Hepatocyte (in vitro differentiated cells): Measurements from ENCODE around the gene SSTR4. TPM values are rescaled to one million over a fixed set of nuclear protein-coding genes. Genes with fewer than 3 reads are reported as not detected.

Experiments
- DNase-seq: peaks from one replicate; pipeline ENCODE4 v3.0.0-alpha.2; 2016; ENCODE audit warnings: low spot score
- H2AFZ ChIP-seq: fragments of 200-600 bp; sonication (generic); 2 replicates; pipeline ENCODE4 v1.6.0; 2016; ENCODE audit warnings: antibody characterized with exemption, mild to moderate bottlenecking
- H3K27ac ChIP-seq: fragments of 200-600 bp; sonication (generic); 2 replicates; pipeline ENCODE4 v1.5.1; 2016; ENCODE audit warnings: mild to moderate bottlenecking
- H3K27me3 ChIP-seq: fragments of 200-600 bp; sonication (generic); 2 replicates; pipeline ENCODE4 v1.6.1; 2016
- H3K36me3 ChIP-seq: fragments of 200-600 bp; sonication (generic); replicated peaks from 2 replicates; pipeline ENCODE4 v1.5.1; 2016; ENCODE audit warnings: low read depth; ENCODE audit not compliant: insufficient read depth
- H3K4me1 ChIP-seq: fragments of 200-600 bp; sonication (generic); 2 replicates; pipeline ENCODE4 v1.5.1; 2016; ENCODE audit warnings: mild to moderate bottlenecking, moderate library complexity; ENCODE audit not compliant: insufficient read depth
- H3K4me2 ChIP-seq: fragments of 200-600 bp; sonication (generic); 2 replicates; pipeline ENCODE4 v1.6.0; 2016
- H3K4me3 ChIP-seq: fragments of 200-600 bp; sonication (generic); 2 replicates; pipeline ENCODE4 v1.5.1; 2016; ENCODE audit warnings: mild to moderate bottlenecking
- H3K79me2 ChIP-seq: fragments of 200-600 bp; sonication (generic); 2 replicates; pipeline ENCODE4 v1.6.0; 2017; ENCODE audit warnings: mild to moderate bottlenecking
- H3K9me2 ChIP-seq: fragments of 200-600 bp; sonication (generic); replicated peaks from 2 replicates; pipeline ENCODE4 v1.6.0; 2017; ENCODE audit warnings: mild to moderate bottlenecking; ENCODE audit not compliant: insufficient read depth
- H3K9me3 ChIP-seq: fragments of 200-600 bp; sonication (generic); 2 replicates; pipeline ENCODE4 v1.5.1; 2016; ENCODE audit warnings: low read depth, mild to moderate bottlenecking
- H4K20me1 ChIP-seq: fragments of 200-600 bp; sonication (generic); 2 replicates; pipeline ENCODE4 v1.6.0; 2016; ENCODE audit warnings: mild to moderate bottlenecking; ENCODE audit not compliant: insufficient read depth, poor library complexity, severe bottlenecking
- EZH2 ChIP-seq: fragments of 200-600 bp; sonication (generic); IDR thresholded peaks from 2 replicates; pipeline ENCODE4 v1.6.1; 2016; ENCODE audit warnings: antibody characterized with exemption, mild to moderate bottlenecking, borderline replicate concordance
- EZH2phosphoT487 ChIP-seq: fragments of 200-600 bp; sonication (generic); IDR thresholded peaks from one replicate; pipeline ENCODE4 v1.6.1; 2018; ENCODE audit warnings: antibody characterized with exemption, mild to moderate bottlenecking, low read depth, moderate library complexity; ENCODE audit not compliant: unreplicated experiment, severe bottlenecking
- WGBS: methylation state at CpG from one replicate; pipeline ENCODE4 v1.1.6; 2016; ENCODE audit warnings: low lambda C conversion rate; ENCODE audit errors: missing lambda C conversion rate; 5-methylcytosine and 5-hydroxymethylcytosine counted together
- polyA plus RNA-seq: library from polyadenylated mRNA; unstranded; fragments of >200 nt; fragmentation: Nextera tagmentation; extraction: Ambion mirVana; gene quantifications from 2 replicates; pipeline ENCODE4 v1.2.1, GENCODE V29; 2016
- total RNA-seq: library from RNA; depleted of rRNA; stranded (reverse); fragments of >200 nt; gene quantifications from 2 replicates; pipeline ENCODE4 v1.2.3, GENCODE V29; 2014
- TF ChIP-seq, protein P1 (sequence below): fragments of 200-600 bp; sonication (generic); IDR thresholded peaks from 2 replicates; pipeline ENCODE4 v1.5.1; 2016; ENCODE audit warnings: antibody characterized with exemption, mild to moderate bottlenecking; ENCODE audit not compliant: poor library complexity

SSTR4 gene
- total and polyA plus RNA-seq, 2 experiments from 2014 or later: 0.53 TPM; not detected in 1

DNA sequence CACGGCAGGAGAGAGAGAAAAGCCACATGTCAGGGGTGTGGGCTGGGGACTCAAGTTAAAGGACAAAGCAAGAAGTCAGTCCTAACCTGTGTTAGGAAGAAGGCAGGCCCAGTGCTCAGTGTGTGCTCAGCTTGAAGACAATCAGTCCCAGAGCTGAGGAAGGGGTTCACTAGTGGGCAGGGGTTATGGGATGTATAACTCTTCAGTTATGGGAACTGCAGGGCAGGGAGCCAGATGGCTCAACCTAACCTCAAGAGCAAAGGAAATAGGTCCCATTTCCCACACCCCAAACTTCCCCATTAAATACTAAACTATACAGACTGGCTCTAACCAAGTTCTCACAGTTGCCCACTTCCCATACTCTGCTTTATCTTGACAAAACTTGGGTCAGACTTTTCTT, 7.4 kb upstream of the SSTR4 start:
- no peak overlapping the region for H3K4me2 ChIP-seq
- no peak overlapping the region for H3K27ac ChIP-seq
- TF ChIP-seq, protein P1, sequence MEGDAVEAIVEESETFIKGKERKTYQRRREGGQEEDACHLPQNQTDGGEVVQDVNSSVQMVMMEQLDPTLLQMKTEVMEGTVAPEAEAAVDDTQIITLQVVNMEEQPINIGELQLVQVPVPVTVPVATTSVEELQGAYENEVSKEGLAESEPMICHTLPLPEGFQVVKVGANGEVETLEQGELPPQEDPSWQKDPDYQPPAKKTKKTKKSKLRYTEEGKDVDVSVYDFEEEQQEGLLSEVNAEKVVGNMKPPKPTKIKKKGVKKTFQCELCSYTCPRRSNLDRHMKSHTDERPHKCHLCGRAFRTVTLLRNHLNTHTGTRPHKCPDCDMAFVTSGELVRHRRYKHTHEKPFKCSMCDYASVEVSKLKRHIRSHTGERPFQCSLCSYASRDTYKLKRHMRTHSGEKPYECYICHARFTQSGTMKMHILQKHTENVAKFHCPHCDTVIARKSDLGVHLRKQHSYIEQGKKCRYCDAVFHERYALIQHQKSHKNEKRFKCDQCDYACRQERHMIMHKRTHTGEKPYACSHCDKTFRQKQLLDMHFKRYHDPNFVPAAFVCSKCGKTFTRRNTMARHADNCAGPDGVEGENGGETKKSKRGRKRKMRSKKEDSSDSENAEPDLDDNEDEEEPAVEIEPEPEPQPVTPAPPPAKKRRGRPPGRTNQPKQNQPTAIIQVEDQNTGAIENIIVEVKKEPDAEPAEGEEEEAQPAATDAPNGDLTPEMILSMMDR: no peak
- TF ChIP-seq EZH2: no peak
- TF ChIP-seq EZH2phosphoT487: no peak
- WGBS: 95% methylated on average over 1 of the region's 1 CpG
- H2AFZ ChIP-seq: no peak overlapping the region
- H3K4me1 ChIP-seq: peaks cover 12% of the 10 kb centered on the region
- no peaks in the 10 kb centered on the region for H4K20me1 ChIP-seq
- no peak for DNase-seq
- H3K9me2 ChIP-seq: no peaks in the 10 kb centered on the region
- H3K36me3 ChIP-seq: no peaks in the 10 kb centered on the region
- no peaks in the 10 kb centered on the region for H3K9me3 ChIP-seq
- H3K4me3 ChIP-seq: no peak overlapping the region
- no peaks in the 10 kb centered on the region for H3K27me3 ChIP-seq
- H3K79me2 ChIP-seq: no peaks in the 10 kb centered on the region

DNA sequence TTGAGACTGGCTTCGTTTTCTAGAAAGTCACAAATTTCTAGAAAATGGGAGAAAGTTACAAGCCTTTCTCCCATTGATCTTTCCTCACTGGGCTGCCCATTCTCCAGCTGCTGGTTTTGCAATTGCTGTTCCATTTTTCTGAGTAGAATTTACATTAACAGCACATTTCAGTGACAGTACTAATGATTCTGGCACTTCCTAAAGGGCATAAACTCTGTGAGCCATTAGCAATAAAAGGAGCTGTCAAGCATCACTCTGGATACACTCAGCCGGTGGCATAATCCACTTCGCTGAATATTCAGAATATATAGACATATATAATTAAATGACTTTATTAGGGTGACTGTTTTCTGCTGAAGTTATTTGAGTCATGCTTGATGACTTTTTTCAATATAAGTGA, 6.7 kb upstream of the SSTR4 start:
- Histone ChIP-seq H3K27me3 (no peaks in the 10 kb centered on the region), H3K4me1 (peaks cover 12% of the 10 kb centered on the region), H3K27ac (no peak overlapping the region), H2AFZ (no peak overlapping the region), H3K9me2 (no peaks in the 10 kb centered on the region), H3K36me3 (no peaks in the 10 kb centered on the region), H4K20me1 (no peaks in the 10 kb centered on the region), H3K4me2 (no peak overlapping the region), H3K79me2 (no peaks in the 10 kb centered on the region), H3K4me3 (no peak overlapping the region), H3K9me3 (no peaks in the 10 kb centered on the region)
- TF ChIP-seq EZH2: no peak
- no peak for TF ChIP-seq EZH2phosphoT487
- TF ChIP-seq, protein P1: no peak
- no peak for DNase-seq
- 70% methylated on average over 3 of the region's 3 CpGs for WGBS

DNA sequence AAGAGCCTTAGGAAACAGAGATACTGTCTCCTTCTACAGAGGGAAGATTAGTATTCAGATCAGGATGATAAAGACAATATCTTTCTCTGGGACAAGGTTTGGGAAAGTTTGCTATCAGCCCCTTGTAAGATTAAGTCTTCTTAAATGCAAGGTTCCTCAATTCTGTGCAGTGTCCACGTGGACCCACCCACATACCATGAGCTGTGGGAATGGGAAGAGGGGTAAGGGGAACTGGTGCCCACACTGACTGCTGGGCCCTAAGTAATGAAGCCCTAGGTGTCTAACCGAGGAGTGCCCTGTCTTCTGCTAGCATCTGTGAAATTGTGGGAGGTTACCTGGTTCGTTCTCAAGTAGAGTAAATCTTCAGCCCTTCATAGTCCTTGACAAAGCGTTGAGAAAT, 5.8 kb upstream of the SSTR4 start:
- Histone ChIP-seq H3K4me3 (no peak overlapping the region), H3K36me3 (no peaks in the 10 kb centered on the region), H3K9me3 (no peaks in the 10 kb centered on the region), H3K4me2 (no peak overlapping the region), H3K9me2 (no peaks in the 10 kb centered on the region), H2AFZ (no peak overlapping the region), H3K27me3 (peaks cover 9% of the 10 kb centered on the region), H3K4me1 (peaks cover 5% of the 10 kb centered on the region), H4K20me1 (no peaks in the 10 kb centered on the region), H3K79me2 (no peaks in the 10 kb centered on the region), H3K27ac (no peak overlapping the region)
- DNase-seq: no peak
- no peak for TF ChIP-seq EZH2
- 86% methylated on average over 4 of the region's 4 CpGs for whole genome bisulfite sequencing

DNA sequence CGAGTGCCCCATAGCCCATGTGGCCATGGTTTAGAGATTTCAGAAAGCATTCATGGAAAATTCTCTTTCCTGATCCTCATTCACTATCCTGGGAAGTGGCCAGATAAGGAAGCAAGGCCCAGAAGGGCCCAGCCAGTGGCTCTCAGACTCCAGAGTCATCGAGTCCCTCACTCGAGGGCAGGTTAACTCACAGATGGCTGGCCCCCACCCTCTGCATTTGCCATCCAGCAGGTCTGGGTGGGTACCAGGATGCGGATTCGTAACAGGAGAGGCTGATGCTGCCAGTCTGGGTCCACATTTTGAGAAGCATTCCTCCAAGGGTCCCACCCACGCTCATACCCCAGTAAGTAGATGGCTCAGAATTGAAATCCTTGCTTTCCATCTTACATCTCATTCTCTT, 3.8 kb upstream of the SSTR4 start:
- no peaks in the 10 kb centered on the region for H3K9me3 ChIP-seq
- no peak for DNase-seq
- H3K27me3 ChIP-seq: peaks cover 27% of the 10 kb centered on the region
- H3K79me2 ChIP-seq: no peaks in the 10 kb centered on the region
- TF ChIP-seq EZH2 (no peak), EZH2phosphoT487 (no peak)
- TF ChIP-seq, protein P1: no peak
- H4K20me1 ChIP-seq: no peaks in the 10 kb centered on the region
- WGBS: 96% methylated on average over 6 of the region's 6 CpGs
- H3K4me1 ChIP-seq: peaks cover 3% of the 10 kb centered on the region
- no peak overlapping the region for H3K4me3 ChIP-seq
- no peak overlapping the region for H3K27ac ChIP-seq
- H3K9me2 ChIP-seq: no peaks in the 10 kb centered on the region
- no peak overlapping the region for H2AFZ ChIP-seq
- no peaks in the 10 kb centered on the region for H3K36me3 ChIP-seq
- H3K4me2 ChIP-seq: no peak overlapping the region
